HFF-Myc (cell line): ENCODE data around the gene VEGFC.

Source experiments
- DNase-seq: peaks from one replicate; pipeline ENCODE4 v3.0.0-alpha.2; 2011; ENCODE audit warnings: low read depth; ENCODE audit errors: extremely low read depth
- H3K4me3 ChIP-seq: replicated peaks from 2 replicates; pipeline ENCODE4 v1.5.1; 2011; ENCODE audit warnings: low read depth, mild to moderate bottlenecking, control low read depth, low read length
- CTCF ChIP-seq: IDR thresholded peaks from 2 replicates; pipeline ENCODE4 v1.5.1; 2012; ENCODE audit warnings: mild to moderate bottlenecking, low read depth, low read length, control low read depth; ENCODE audit errors: missing control alignments

The VEGFC gene

GRCh38 chr4:176726803-176727202, 65.9 kb downstream of the VEGFC start:
- H3K4me3 ChIP-seq = no peak overlapping the region
- TF ChIP-seq CTCF = no peak
- peak; percentile 10 for DNase-seq

- TF ChIP-seq CTCF = no peak
- DNase-seq = no peak
- H3K4me3 ChIP-seq = no peak overlapping the region
These were observed 71.3 kb downstream of the VEGFC start for GRCh38 chr4:176721459-176721858.

- no peak for DNase-seq
These were observed 73.8 kb downstream of the VEGFC start for GRCh38 chr4:176718881-176719280.

GRCh38 chr4:176717237-176717636, 75.5 kb downstream of the VEGFC start:
- DNase-seq = no peak
- no peak for TF ChIP-seq CTCF

More at GRCh38 chr4:176718881-176719280, 73.8 kb downstream of the VEGFC start:
- no peak overlapping the region for H3K4me3 ChIP-seq
- TF ChIP-seq CTCF = no peak

GRCh38 chr4:176709417-176709816, 83.3 kb downstream of the VEGFC start:
- no peak for DNase-seq
- H3K4me3 ChIP-seq = no peak overlapping the region
- TF ChIP-seq CTCF = no peak

More at GRCh38 chr4:176717237-176717636, 75.5 kb downstream of the VEGFC start:
- no peak overlapping the region for H3K4me3 ChIP-seq

GRCh38 chr4:176708771-176709311, 83.9 kb downstream of the VEGFC start:
- H3K4me3 ChIP-seq = no peak overlapping the region
- no peak for TF ChIP-seq CTCF
- peak; percentile 53 for DNase-seq

GRCh38 chr4:176690716-176691115, 102.0 kb downstream of the VEGFC start:
- no peak for TF ChIP-seq CTCF
- DNase-seq = no peak
- H3K4me3 ChIP-seq = no peak overlapping the region
